ENCODE results near the gene PDE7B. TPM values are rescaled to one million over a fixed set of nuclear protein-coding genes. Genes with fewer than 3 reads are reported as not detected.

The PDE7B gene
- total and polyA plus RNA-seq, 2 of the 4 experiments (the other 2 are of a cell fraction) = 7.8 to 12.4 TPM

DNA sequence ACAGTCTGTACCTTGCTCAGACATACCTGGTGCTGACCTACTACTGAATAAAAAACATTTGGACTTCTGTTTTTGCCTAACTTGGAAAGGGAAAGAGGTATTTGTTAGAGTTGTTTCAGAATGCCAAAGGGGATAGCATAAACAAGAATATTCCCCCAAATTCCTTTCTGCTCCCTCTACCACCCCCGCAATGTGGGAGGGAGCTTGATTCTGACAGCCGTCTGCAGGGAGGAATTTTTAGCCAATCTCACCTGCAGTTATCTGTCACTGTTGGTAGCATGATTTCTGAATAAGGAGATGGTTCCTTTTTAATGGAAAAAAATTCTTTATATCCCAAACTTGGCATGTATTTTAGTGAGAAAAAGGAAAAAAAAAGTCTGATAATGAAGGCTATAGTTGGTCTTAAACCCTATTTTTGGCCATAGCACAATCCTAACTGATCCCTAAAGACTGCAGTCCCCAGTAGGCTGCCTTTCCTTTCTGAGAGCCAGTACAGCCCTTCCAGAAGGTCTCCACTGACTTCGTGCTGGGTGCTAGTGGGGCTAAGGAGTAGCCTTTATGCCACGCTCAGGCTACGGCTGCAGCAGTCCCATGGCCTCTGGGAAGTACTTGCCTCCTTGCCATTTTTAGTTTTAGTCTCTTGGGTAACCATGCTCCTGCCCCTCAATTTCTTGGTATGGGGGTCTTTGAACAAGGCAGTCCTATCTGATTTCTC, 13.6 kb upstream of the PDE7B start:
- H3K9me1 ChIP-seq (ENCODE audit: insufficient read depth, low read length) = no peaks in the 10 kb centered on the region
- H3K23ac ChIP-seq (ENCODE audit: low read depth, low read length) = no peak overlapping the region
- ATAC-seq (ENCODE audit: low read depth) = no peak
- BruUV-seq (replicated peaks) = no TSS peak
- no peaks in the 10 kb centered on the region for H3K79me1 ChIP-seq (ENCODE audit: low read depth in 1 of 2, low read length in 2 of 2)
- TF ChIP-seq MXI1 (IDR thresholded peaks at IDR 0.05; ENCODE audit: borderline replicate concordance, low read depth, low read length) (no peak), MAFK (IDR thresholded peaks at IDR 0.05; ENCODE audit: low read depth, low read length) (no peak), RCOR1 (IDR thresholded peaks at IDR 0.05; ENCODE audit: insufficient replicate concordance, low read length) (no peak), CEBPB (IDR thresholded peaks at IDR 0.05; ENCODE audit: low read depth, low read length) (no peak), SMC3 (IDR thresholded peaks at IDR 0.05; ENCODE audit: low read depth, low read length) (no peak), CHD1 (IDR thresholded peaks at IDR 0.05; ENCODE audit: low read depth, low read length) (no peak), RFX5 (IDR thresholded peaks at IDR 0.05; ENCODE audit: low read depth, low read length) (no peak), MAZ (IDR thresholded peaks at IDR 0.05; ENCODE audit: borderline replicate concordance, low read depth, low read length) (no peak), BHLHE40 (IDR thresholded peaks at IDR 0.05; ENCODE audit: low read depth, low read length) (no peak)
- TF ChIP-seq, protein P1, sequence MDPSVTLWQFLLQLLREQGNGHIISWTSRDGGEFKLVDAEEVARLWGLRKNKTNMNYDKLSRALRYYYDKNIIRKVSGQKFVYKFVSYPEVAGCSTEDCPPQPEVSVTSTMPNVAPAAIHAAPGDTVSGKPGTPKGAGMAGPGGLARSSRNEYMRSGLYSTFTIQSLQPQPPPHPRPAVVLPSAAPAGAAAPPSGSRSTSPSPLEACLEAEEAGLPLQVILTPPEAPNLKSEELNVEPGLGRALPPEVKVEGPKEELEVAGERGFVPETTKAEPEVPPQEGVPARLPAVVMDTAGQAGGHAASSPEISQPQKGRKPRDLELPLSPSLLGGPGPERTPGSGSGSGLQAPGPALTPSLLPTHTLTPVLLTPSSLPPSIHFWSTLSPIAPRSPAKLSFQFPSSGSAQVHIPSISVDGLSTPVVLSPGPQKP (IDR thresholded peaks at IDR 0.05; ENCODE audit: borderline replicate concordance, low read depth, low read length) = no peak
- H3K27ac ChIP-seq (ENCODE audit: insufficient read depth, low read length) = no peak overlapping the region
- dilution Hi-C loops (cut with HindIII; ENCODE audit: low sequenced_read_pairs, unreplicated experiment) = no loop called here
- H4K5ac ChIP-seq (ENCODE audit: low read depth, low read length) = no peak overlapping the region
- H2BK20ac ChIP-seq (ENCODE audit: low read depth, low read length) = no peak overlapping the region
- 92% methylated on average over 2 of the region's 5 CpGs; no CpG with 5 or more reads in 1 of the 2 experiments for WGBS, 2 experiments (ENCODE audit: extremely low coverage in 2 of 2, insufficient read length in 1 of 2)
- no peak overlapping the region for H2BK15ac ChIP-seq (ENCODE audit: low read depth, low read length)
- H2AFZ ChIP-seq (replicated peaks; ENCODE audit: low read length, poor library complexity) = no peak overlapping the region
- no peaks in the 10 kb centered on the region for H4K20me1 ChIP-seq (ENCODE audit: insufficient read depth, low read length)
- DNase-seq = no peak
- H3K4ac ChIP-seq (ENCODE audit: low read depth, low read length) = no peak overlapping the region
- H3K27me3 ChIP-seq (ENCODE audit: control insufficient read depth, insufficient read depth, low read length) = no peaks in the 10 kb centered on the region
- intact Hi-C loops (cut with micrococcal nuclease) = no loop called here
- no peak overlapping the region for H3K4me3 ChIP-seq (ENCODE audit: insufficient read depth, low read depth, low read length)
- no peaks in the 10 kb centered on the region for H3K36me3 ChIP-seq (ENCODE audit: control insufficient read depth, insufficient read depth, low read length)
- in situ Hi-C loops (cut with MboI; ENCODE audit: low sequenced_read_pairs) = loop anchor here (10.0 kb wide), 1 partner anchor 293 kb away; no protein-coding TSS in a partner anchor
- no peak overlapping the region for H2AK9ac ChIP-seq (replicated peaks; ENCODE audit: low read depth, low read length, poor library complexity)
- ChIA-PET CTCF (no interaction called here), POLR2A (ENCODE audit: unreplicated experiment) (no interaction called here)
- H2BK120ac ChIP-seq (ENCODE audit: low read depth, low read length) = no peak overlapping the region
- no peak overlapping the region for H4K91ac ChIP-seq (ENCODE audit: insufficient read depth, low read depth, low read length)
- no peak overlapping the region for H2BK5ac ChIP-seq (ENCODE audit: low read depth, low read length, poor library complexity, severe bottlenecking)
- H4K8ac ChIP-seq (ENCODE audit: low read depth in 2 of 2, low read length in 2 of 2) = no peak overlapping the region
- H3K18ac ChIP-seq (ENCODE audit: low read depth, low read length) = no peak overlapping the region
- no peak overlapping the region for H3K14ac ChIP-seq (replicated peaks; ENCODE audit: low read depth, low read length)
- H3K9ac ChIP-seq (ENCODE audit: low read depth, low read length) = no peak overlapping the region
- H3K56ac ChIP-seq (ENCODE audit: extremely low read depth, insufficient read depth, low read length) = no peak overlapping the region
- no peak overlapping the region for H3K4me2 ChIP-seq (ENCODE audit: low read depth, low read length)
- no peak overlapping the region for H2AK5ac ChIP-seq (ENCODE audit: low read depth, low read length)
- no peaks in the 10 kb centered on the region for H3K9me3 ChIP-seq (ENCODE audit: control insufficient read depth, insufficient read depth, low read length)
- H3K4me1 ChIP-seq (ENCODE audit: control insufficient read depth, insufficient read depth, low read length) = no peaks in the 10 kb centered on the region
